ENCODE measurements around the gene TMPRSS2. TPM values are rescaled to one million over a fixed set of nuclear protein-coding genes. Genes with fewer than 3 reads are reported as not detected.

TMPRSS2 gene
- total RNA-seq, 1 donor from 2014 or later = 8.2 TPM

GRCh38 chr21:41504030-41504429 lies 3.9 kb downstream of the TMPRSS2 start:
- no peak overlapping the region for H3K4me3 ChIP-seq (ENCODE audit: low read depth, low read length)
- H3K27me3 ChIP-seq (ENCODE audit: control insufficient read depth, insufficient read depth, low read length) = peaks cover 37% of the 10 kb centered on the region
- DNase-seq (ENCODE audit: low read depth) = no peak
- TF ChIP-seq CTCF (IDR thresholded peaks at IDR 0.05; ENCODE audit: insufficient read depth, low read length, poor library complexity, severe bottlenecking) = no peak
- no peaks in the 10 kb centered on the region for H3K36me3 ChIP-seq (ENCODE audit: control insufficient read depth, insufficient read depth, low read length)

GRCh38 chr21:41503331-41503730 lies 4.6 kb downstream of the TMPRSS2 start:
- no peak overlapping the region for H3K4me3 ChIP-seq (ENCODE audit: low read depth, low read length)
- H3K27me3 ChIP-seq (ENCODE audit: control insufficient read depth, insufficient read depth, low read length) = peaks cover 31% of the 10 kb centered on the region
- H3K36me3 ChIP-seq (ENCODE audit: control insufficient read depth, insufficient read depth, low read length) = no peaks in the 10 kb centered on the region
- no peak for TF ChIP-seq CTCF (IDR thresholded peaks at IDR 0.05; ENCODE audit: insufficient read depth, low read length, poor library complexity, severe bottlenecking)
- DNase-seq (ENCODE audit: low read depth) = no peak

- peaks cover 21% of the 10 kb centered on the region for H3K27me3 ChIP-seq (ENCODE audit: control insufficient read depth, insufficient read depth, low read length)
- TF ChIP-seq CTCF (IDR thresholded peaks at IDR 0.05; ENCODE audit: insufficient read depth, low read length, poor library complexity, severe bottlenecking) = no peak
- H3K36me3 ChIP-seq (ENCODE audit: control insufficient read depth, insufficient read depth, low read length) = no peaks in the 10 kb centered on the region
- H3K4me3 ChIP-seq (ENCODE audit: low read depth, low read length) = no peak overlapping the region
- DNase-seq (ENCODE audit: low read depth) = no peak
These were observed 6.0 kb downstream of the TMPRSS2 start for GRCh38 chr21:41501919-41502318.

GRCh38 chr21:41500931-41501381 lies 7.0 kb downstream of the TMPRSS2 start:
- no peak for TF ChIP-seq CTCF (IDR thresholded peaks at IDR 0.05; ENCODE audit: insufficient read depth, low read length, poor library complexity, severe bottlenecking)
- Histone ChIP-seq H3K4me3 (ENCODE audit: low read depth, low read length) (no peak overlapping the region), H3K36me3 (ENCODE audit: control insufficient read depth, insufficient read depth, low read length) (no peaks in the 10 kb centered on the region), H3K27me3 (ENCODE audit: control insufficient read depth, insufficient read depth, low read length) (peaks cover 11% of the 10 kb centered on the region)
- no peak for DNase-seq (ENCODE audit: low read depth)

GRCh38 chr21:41500363-41500762 lies 7.6 kb downstream of the TMPRSS2 start:
- Histone ChIP-seq H3K4me3 (ENCODE audit: low read depth, low read length) (no peak overlapping the region), H3K36me3 (ENCODE audit: control insufficient read depth, insufficient read depth, low read length) (no peaks in the 10 kb centered on the region), H3K27me3 (ENCODE audit: control insufficient read depth, insufficient read depth, low read length) (peaks cover 6% of the 10 kb centered on the region)
- no peak for DNase-seq (ENCODE audit: low read depth)
- TF ChIP-seq CTCF (IDR thresholded peaks at IDR 0.05; ENCODE audit: insufficient read depth, low read length, poor library complexity, severe bottlenecking) = no peak

GRCh38 chr21:41499920-41500319 lies 8.0 kb downstream of the TMPRSS2 start:
- Histone ChIP-seq H3K4me3 (ENCODE audit: low read depth, low read length) (no peak overlapping the region), H3K36me3 (ENCODE audit: control insufficient read depth, insufficient read depth, low read length) (no peaks in the 10 kb centered on the region), H3K27me3 (ENCODE audit: control insufficient read depth, insufficient read depth, low read length) (peaks cover 4% of the 10 kb centered on the region)
- DNase-seq (ENCODE audit: low read depth) = no peak
- no peak for TF ChIP-seq CTCF (IDR thresholded peaks at IDR 0.05; ENCODE audit: insufficient read depth, low read length, poor library complexity, severe bottlenecking)
